H9 (cell line): Measurements from ENCODE around the gene MALRD1. TPM values are rescaled to one million over a fixed set of nuclear protein-coding genes. Genes with fewer than 3 reads are reported as not detected.
"Not testable (repeated sequence)": the region's sequence is repeated elsewhere in the genome, so short reads cannot be mapped to it uniquely, and the experiment has no call there.

Experiments
- DNase-seq: peaks from one replicate; pipeline ENCODE4 v3.0.0-alpha.2; 2017
- H2AFZ ChIP-seq: one replicate; pipeline ENCODE4 v1.6.1; 2013; ENCODE audit warnings: mild to moderate bottlenecking, low read length, control low read depth, moderate library complexity
- H2AK5ac ChIP-seq: 2 replicates; pipeline ENCODE4 v1.6.1; 2013; ENCODE audit warnings: low read length, control low read depth, mixed read lengths; ENCODE audit not compliant: insufficient read length
- H2BK120ac ChIP-seq: one replicate; pipeline ENCODE4 v1.6.1; 2013; ENCODE audit warnings: low read depth, mild to moderate bottlenecking, low read length, control low read depth, inconsistent platforms; ENCODE audit not compliant: poor library complexity, severe bottlenecking
- H2BK12ac ChIP-seq: 2 replicates; pipeline ENCODE4 v1.6.1; 2013; ENCODE audit warnings: low read length, control low read depth, mixed read lengths, low read depth; ENCODE audit not compliant: insufficient read length
- H2BK15ac ChIP-seq: 2 replicates; pipeline ENCODE4 v1.6.1; 2013; ENCODE audit warnings: low read depth, low read length, control low read depth
- H2BK20ac ChIP-seq: one replicate; pipeline ENCODE4 v1.6.1; 2013; ENCODE audit warnings: low read depth, mild to moderate bottlenecking, low read length, control low read depth, inconsistent platforms; ENCODE audit not compliant: poor library complexity, severe bottlenecking
- H2BK5ac ChIP-seq: 2 replicates; pipeline ENCODE4 v1.6.1; 2013; ENCODE audit warnings: low read length, control low read depth, mixed read lengths; ENCODE audit not compliant: insufficient read length
- H3K14ac ChIP-seq: 2 replicates; pipeline ENCODE4 v1.6.1; 2013; ENCODE audit warnings: low read length, control low read depth; ENCODE audit not compliant: insufficient read depth
- H3K18ac ChIP-seq: 2 replicates; pipeline ENCODE4 v1.6.1; 2013; ENCODE audit warnings: low read depth, mild to moderate bottlenecking, mixed read lengths, low read length, control low read depth; ENCODE audit not compliant: insufficient read length
- H3K23ac ChIP-seq: 2 replicates; pipeline ENCODE4 v1.6.1; 2013; ENCODE audit warnings: low read length, control low read depth, mixed read lengths, low read depth; ENCODE audit not compliant: insufficient read length
- H3K23me2 ChIP-seq: 2 replicates; pipeline ENCODE4 v1.6.1; 2013; ENCODE audit warnings: low read depth, mild to moderate bottlenecking, mixed read lengths, low read length, control low read depth; ENCODE audit not compliant: insufficient read length, poor library complexity, severe bottlenecking
- H3K27ac ChIP-seq: 2 replicates; pipeline ENCODE4 v1.5.1; 2013; ENCODE audit warnings: low read length, control low read depth, mixed read lengths, low read depth; ENCODE audit not compliant: insufficient read length
- H3K27me3 ChIP-seq: 2 replicates; pipeline ENCODE4 v1.6.1; 2013; ENCODE audit warnings: low read length, control low read depth, inconsistent platforms; ENCODE audit not compliant: insufficient read depth
- H3K4ac ChIP-seq: 2 replicates; pipeline ENCODE4 v1.6.1; 2013; ENCODE audit warnings: low read depth, mild to moderate bottlenecking, control low read depth, inconsistent platforms, low read length, moderate library complexity
- H3K4me1 ChIP-seq: 2 replicates; pipeline ENCODE4 v1.6.1; 2013; ENCODE audit warnings: low read length, control low read depth, inconsistent platforms; ENCODE audit not compliant: insufficient read depth
- H3K4me2 ChIP-seq: 2 replicates; pipeline ENCODE4 v1.6.1; 2013; ENCODE audit warnings: low read length, control low read depth, mixed read lengths; ENCODE audit not compliant: insufficient read length, insufficient read depth
- H3K56ac ChIP-seq: 2 replicates; pipeline ENCODE4 v1.6.1; 2013; ENCODE audit warnings: low read depth, mild to moderate bottlenecking, mixed read lengths, low read length, control low read depth; ENCODE audit not compliant: insufficient read length
- H3K79me1 ChIP-seq: 2 replicates; pipeline ENCODE4 v1.6.1; 2013; ENCODE audit warnings: low read depth, mild to moderate bottlenecking, moderate library complexity, low read length, control low read depth, inconsistent platforms; ENCODE audit not compliant: insufficient read depth, poor library complexity, severe bottlenecking
- H3K79me2 ChIP-seq: 2 replicates; pipeline ENCODE4 v1.6.1; 2013; ENCODE audit warnings: low read length, control low read depth, inconsistent platforms; ENCODE audit not compliant: insufficient read depth
- H3K9ac ChIP-seq: 2 replicates; pipeline ENCODE4 v1.6.1; 2013; ENCODE audit warnings: low read length, control low read depth, mixed read lengths; ENCODE audit not compliant: insufficient read length; ENCODE audit errors: extremely low read depth
- H3K9me3 ChIP-seq: one replicate; pipeline ENCODE4 v1.6.1; 2013; ENCODE audit warnings: low read depth, low read length, inconsistent platforms; ENCODE audit not compliant: control insufficient read depth
- H3T11ph ChIP-seq: one replicate; pipeline ENCODE4 v1.6.1; 2013; ENCODE audit warnings: mild to moderate bottlenecking, low read length, control low read depth, inconsistent platforms
- H4K20me1 ChIP-seq: one replicate; pipeline ENCODE4 v1.6.1; 2013; ENCODE audit not compliant: control insufficient read depth, insufficient read length, insufficient read depth
- H4K5ac ChIP-seq: 2 replicates; pipeline ENCODE4 v1.6.1; 2013; ENCODE audit warnings: low read depth, mild to moderate bottlenecking, mixed read lengths, low read length, control low read depth; ENCODE audit not compliant: insufficient read length
- H4K8ac ChIP-seq: replicated peaks from 2 replicates; pipeline ENCODE4 v1.6.1; 2013; ENCODE audit warnings: low read length, control low read depth, mixed read lengths, low read depth; ENCODE audit not compliant: insufficient read length
- H4K91ac ChIP-seq: 2 replicates; pipeline ENCODE4 v1.6.1; 2013; ENCODE audit warnings: low read depth, mild to moderate bottlenecking, moderate library complexity, mixed read lengths, low read length, control low read depth; ENCODE audit not compliant: insufficient read length
- H3K27ac Mint-ChIP-seq, 3 experiments: 2 replicates in 2 of 3; 3 replicates in 1 of 3; pipeline ENCODE4 v1.8.0; 2020 to 2021; ENCODE audit warnings: mixed read lengths in 3 of 3, mild to moderate bottlenecking in 1 of 3, moderate library complexity in 1 of 3
- H3K27me3 Mint-ChIP-seq: 2 replicates; pipeline ENCODE4 v1.8.0; 2021; ENCODE audit warnings: low read depth, mild to moderate bottlenecking, moderate library complexity, mixed read lengths
- H3K36me3 Mint-ChIP-seq, 3 experiments: 2 replicates in 2 of 3; 3 replicates in 1 of 3; pipeline ENCODE4 v1.8.0; 2020 to 2021; ENCODE audit warnings: low read depth in 3 of 3, mixed read lengths in 3 of 3; ENCODE audit not compliant: insufficient read depth in 1 of 3
- H3K4me1 Mint-ChIP-seq, 2 experiments: 2 replicates each; pipeline ENCODE4 v1.8.0; 2020; ENCODE audit warnings: mixed read lengths in 2 of 2
- H3K4me3 Mint-ChIP-seq, 2 experiments: 2 replicates in 1 of 2; 3 replicates in 1 of 2; pipeline ENCODE4 v1.8.0; 2020 to 2021; ENCODE audit warnings: mild to moderate bottlenecking in 2 of 2, mixed read lengths in 2 of 2, moderate library complexity in 1 of 2
- H3K9me3 Mint-ChIP-seq, 2 experiments: 2 replicates in 1 of 2; 3 replicates in 1 of 2; pipeline ENCODE4 v1.8.0; 2020; ENCODE audit warnings: mild to moderate bottlenecking in 2 of 2, mixed read lengths in 2 of 2, moderate library complexity in 1 of 2
- CTCF ChIP-seq: fragments of 200-600 bp; sonication (generic); conservative IDR thresholded peaks from 3 replicates; pipeline ENCODE4 v1.8.0; 2021; ENCODE audit warnings: antibody characterized with exemption, mild to moderate bottlenecking
- WGBS: extraction: QIAGEN DNeasy Blood & Tissue Kit; methylation state at CpG from one replicate; pipeline ENCODE4 v1.1.7; 2013; ENCODE audit warnings: missing lambda C conversion rate, low lambda C conversion rate, mixed read lengths; ENCODE audit not compliant: insufficient read length; ENCODE audit errors: extremely low coverage; 5-methylcytosine and 5-hydroxymethylcytosine counted together
- total RNA-seq: library from RNA; stranded (reverse); gene quantifications from 2 replicates; pipeline ENCODE4 v1.2.1, GENCODE V29; 2021

MALRD1 gene
- total RNA-seq, 1 experiment from 2014 or later: 0.20 TPM

GRCh38 chr10:19505320-19506312 is 457.0 kb downstream of the MALRD1 start:
- Histone ChIP-seq H4K5ac (no peak overlapping the region), H3K9ac (no peak overlapping the region), H2BK120ac (no peak overlapping the region), H3K27me3 (no peaks in the 10 kb centered on the region), H2BK12ac (no peak overlapping the region), H3K18ac (no peak overlapping the region), H3K79me2 (no peaks in the 10 kb centered on the region), H4K91ac (no peak overlapping the region), H3T11ph (no peak overlapping the region), H3K4ac (no peak overlapping the region), H3K23me2 (no peaks in the 10 kb centered on the region), H2BK15ac (no peak overlapping the region), H4K20me1 (no peaks in the 10 kb centered on the region), H3K4me2 (no peak overlapping the region), H3K9me3 (no peaks in the 10 kb centered on the region), H2BK20ac (no peak overlapping the region), H3K27ac (no peak overlapping the region), H2BK5ac (no peak overlapping the region), H2AFZ (no peak overlapping the region), H3K23ac (no peak overlapping the region), H3K4me1 (peaks cover 3% of the 10 kb centered on the region; the same call in 1 of the 2 replicates), H3K79me1 (no peaks in the 10 kb centered on the region), H3K56ac (no peak overlapping the region), H3K14ac (no peak overlapping the region), H4K8ac (no peak overlapping the region), H2AK5ac (no peak overlapping the region)
- Mint-ChIP-seq H3K9me3 (peaks cover 0 to 3% of the 10 kb centered on the region in 2 experiments; a peak in 3 of 5 replicates), H3K4me1 (peaks cover 12 to 15% of the 10 kb centered on the region in 2 experiments), H3K27ac (no peak overlapping the region), H3K27me3 (no peaks in the 10 kb centered on the region), H3K4me3 (no peak overlapping the region), H3K36me3 (peaks cover 0 to 3% (median 0%) of the 10 kb centered on the region in 3 experiments; a peak in 1 of 7 replicates)
- TF ChIP-seq CTCF: no peak
- no peak for DNase-seq
- WGBS: no CpG with 5 or more reads among the region's 6 CpGs

- H3K18ac ChIP-seq: peak overlapping the region; percentile 48
- peak overlapping the region; percentile 78 for H2AFZ ChIP-seq
- not testable (repeated sequence) for H3K27me3 Mint-ChIP-seq, H3K36me3 Mint-ChIP-seq, H3K9me3 ChIP-seq, H4K8ac ChIP-seq, H3T11ph ChIP-seq, H2BK15ac ChIP-seq, H2BK5ac ChIP-seq, H3K23ac ChIP-seq, H3K27me3 ChIP-seq, H3K79me1 ChIP-seq, H2BK120ac ChIP-seq, H3K79me2 ChIP-seq, H4K5ac ChIP-seq, H4K91ac ChIP-seq, H3K14ac ChIP-seq, H2AK5ac ChIP-seq, H3K4me1 ChIP-seq, H3K56ac ChIP-seq, H2BK12ac ChIP-seq, H3K4ac ChIP-seq, H3K4me3 Mint-ChIP-seq, H3K9ac ChIP-seq, H3K9me3 Mint-ChIP-seq, H4K20me1 ChIP-seq, H3K23me2 ChIP-seq, H2BK20ac ChIP-seq
- peak; percentile 34 for DNase-seq
- WGBS: no CpG with 5 or more reads among the region's 8 CpGs
- peak overlapping the region; percentile 74 for H3K27ac ChIP-seq
- Mint-ChIP-seq H3K4me1 (peaks cover 15 to 18% of the 10 kb centered on the region in 2 experiments), H3K27ac (peak overlapping the region; percentile 34 to 86 (median 76); a peak in 5 of 7 replicates)
- peak overlapping the region; percentile 21 for H3K4me2 ChIP-seq
Observed at GRCh38 chr10:19510005-19510732, 461.6 kb downstream of the MALRD1 start.
